GM21825 (cell line): ENCODE measurements around the gene ZNF780B.

Experiments
- ATAC-seq: cut with Tn5 transposase; IDR thresholded peaks from one replicate; pipeline ENCODE4 v1.9.1; 2021; ENCODE audit warnings: mild to moderate bottlenecking, moderate library complexity; ENCODE audit not compliant: unreplicated experiment

ZNF780B gene

GRCh38 chr19:39983695-39984300 is 72.2 kb downstream of the ZNF780B start:
- ATAC-seq, result no peak

GRCh38 chr19:39982883-39983282 is 73.1 kb downstream of the ZNF780B start:
- no peak for ATAC-seq
